HFF-Myc (cell line): ENCODE measurements around the gene PDLIM7.
A peak's percentile ranks its signal among the peaks of the same experiment; 100 is the strongest.

Source experiments
- DNase-seq: peaks from one replicate; pipeline ENCODE4 v3.0.0-alpha.2; 2011; ENCODE audit warnings: low read depth; ENCODE audit errors: extremely low read depth
- H3K4me3 ChIP-seq: replicated peaks from 2 replicates; pipeline ENCODE4 v1.5.1; 2011; ENCODE audit warnings: low read depth, mild to moderate bottlenecking, control low read depth, low read length
- TF ChIP-seq, protein P1 (sequence below): IDR thresholded peaks from 2 replicates; pipeline ENCODE4 v1.5.1; 2012; ENCODE audit warnings: mild to moderate bottlenecking, low read depth, low read length, control low read depth; ENCODE audit errors: missing control alignments

PDLIM7 gene

DNA sequence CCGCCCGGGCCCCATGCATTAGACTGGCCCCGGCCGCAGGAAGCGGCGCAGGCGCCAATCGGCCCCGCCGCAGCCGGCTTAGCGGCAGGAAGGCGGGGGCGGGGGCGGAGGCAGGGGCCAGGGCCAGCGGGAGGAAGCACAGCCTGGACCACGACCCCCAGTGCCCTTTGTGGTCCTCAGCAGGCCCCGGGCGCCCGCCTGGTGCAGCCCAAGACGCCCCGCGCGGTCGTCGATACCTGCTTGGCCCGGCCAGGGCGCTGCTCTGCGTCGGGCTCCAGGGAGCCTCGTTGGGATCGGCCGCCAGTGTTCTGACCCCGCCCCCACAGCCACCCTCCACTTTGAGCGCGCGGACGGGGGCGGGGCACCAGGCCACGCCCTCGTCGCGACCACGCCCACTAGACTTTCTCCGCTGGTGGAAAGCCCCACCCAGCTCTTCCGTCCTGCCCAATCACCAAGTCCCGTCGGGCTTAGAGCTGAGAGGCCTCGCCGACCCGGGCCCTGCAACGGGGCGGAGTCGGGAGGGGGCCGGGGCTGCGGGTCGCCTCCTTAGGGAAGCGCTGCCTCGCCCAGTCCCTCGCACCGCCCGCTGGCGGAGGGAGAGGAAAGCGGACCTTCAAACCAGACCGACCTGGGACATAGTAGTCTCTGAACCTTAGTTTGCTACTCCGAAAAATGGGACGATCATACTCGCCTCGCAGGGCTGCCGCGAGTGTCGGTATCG lies at the start of gene PDLIM7:
TSS of gene PDLIM7 (minus strand) at position 313 of the 721 bp plus-strand sequence. CDS start 1,092 bp downstream, outside the sequence.
- DNase-seq: peak; percentile 85
- H3K4me3 ChIP-seq: peak within 1 kb of the TSS; percentile 80
- TF ChIP-seq, protein P1, sequence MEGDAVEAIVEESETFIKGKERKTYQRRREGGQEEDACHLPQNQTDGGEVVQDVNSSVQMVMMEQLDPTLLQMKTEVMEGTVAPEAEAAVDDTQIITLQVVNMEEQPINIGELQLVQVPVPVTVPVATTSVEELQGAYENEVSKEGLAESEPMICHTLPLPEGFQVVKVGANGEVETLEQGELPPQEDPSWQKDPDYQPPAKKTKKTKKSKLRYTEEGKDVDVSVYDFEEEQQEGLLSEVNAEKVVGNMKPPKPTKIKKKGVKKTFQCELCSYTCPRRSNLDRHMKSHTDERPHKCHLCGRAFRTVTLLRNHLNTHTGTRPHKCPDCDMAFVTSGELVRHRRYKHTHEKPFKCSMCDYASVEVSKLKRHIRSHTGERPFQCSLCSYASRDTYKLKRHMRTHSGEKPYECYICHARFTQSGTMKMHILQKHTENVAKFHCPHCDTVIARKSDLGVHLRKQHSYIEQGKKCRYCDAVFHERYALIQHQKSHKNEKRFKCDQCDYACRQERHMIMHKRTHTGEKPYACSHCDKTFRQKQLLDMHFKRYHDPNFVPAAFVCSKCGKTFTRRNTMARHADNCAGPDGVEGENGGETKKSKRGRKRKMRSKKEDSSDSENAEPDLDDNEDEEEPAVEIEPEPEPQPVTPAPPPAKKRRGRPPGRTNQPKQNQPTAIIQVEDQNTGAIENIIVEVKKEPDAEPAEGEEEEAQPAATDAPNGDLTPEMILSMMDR: peak; percentile 9

DNA sequence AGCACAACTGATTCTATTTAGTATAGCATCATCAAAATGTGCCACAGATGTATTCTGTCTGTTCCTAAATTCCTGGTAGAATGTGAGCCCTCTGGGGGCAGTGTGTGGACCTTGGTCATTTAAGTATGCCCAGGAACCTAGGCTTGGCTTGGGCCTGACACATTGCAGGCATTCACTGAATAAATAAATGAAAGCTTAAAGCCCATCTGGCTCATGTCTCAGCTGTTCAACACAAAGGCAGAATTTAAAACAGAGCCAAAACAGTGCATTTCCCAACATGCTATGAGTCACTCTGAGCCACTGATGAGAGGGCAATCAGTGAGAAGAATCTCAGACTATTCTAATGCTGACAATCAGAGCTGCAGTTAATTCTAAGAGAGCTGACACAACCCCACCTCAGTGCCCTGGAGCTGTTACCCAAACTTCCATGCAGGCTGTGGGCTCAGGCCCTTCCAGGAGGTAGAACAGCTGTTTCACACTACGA lies 48.9 kb upstream of the PDLIM7 start:
- H3K4me3 ChIP-seq: no peak overlapping the region
- DNase-seq: peak; percentile 92
- TF ChIP-seq, protein P1: no peak

- H3K4me3 ChIP-seq: no peak overlapping the region
- TF ChIP-seq, protein P1: no peak
- DNase-seq: no peak
These were observed 48.3 kb upstream of the PDLIM7 start for GRCh38 chr5:177545487-177546257.

DNA sequence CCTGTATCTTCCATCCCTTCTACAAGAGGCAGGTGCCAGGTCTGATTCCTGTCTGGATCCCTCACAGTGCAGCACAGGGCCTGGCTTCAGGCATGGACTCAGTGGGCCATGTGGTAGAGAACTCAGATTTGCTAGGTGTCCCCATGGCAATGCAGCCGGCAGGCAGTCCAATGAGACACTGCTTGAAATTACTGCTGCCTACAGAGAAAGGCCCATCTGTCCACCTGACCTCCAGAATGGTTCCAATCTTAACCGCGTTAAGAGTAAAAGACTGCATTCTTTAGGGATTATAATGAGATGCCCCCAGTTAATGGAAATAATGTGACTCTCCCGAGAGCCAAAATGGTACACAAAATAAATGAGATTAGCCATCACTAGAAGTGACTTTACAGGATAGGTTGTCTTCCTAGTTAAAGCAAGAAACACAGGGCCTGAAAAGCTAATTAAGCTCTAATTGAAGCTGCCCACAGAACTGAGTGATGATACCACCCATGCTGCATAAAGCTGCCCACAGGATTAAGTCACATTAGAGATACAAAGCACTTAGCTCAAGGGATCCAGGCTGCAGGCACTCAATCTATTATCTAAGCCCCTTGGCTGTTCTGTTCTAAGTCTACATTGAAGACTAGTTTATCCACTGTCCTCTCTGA lies 45.5 kb upstream of the PDLIM7 start:
- TF ChIP-seq, protein P1: no peak
- H3K4me3 ChIP-seq: no peak overlapping the region
- no peak for DNase-seq

GRCh38 chr5:177540438-177540837 lies 43.0 kb upstream of the PDLIM7 start:
- DNase-seq: no peak
- TF ChIP-seq, protein P1: no peak
- H3K4me3 ChIP-seq: no peak overlapping the region

GRCh38 chr5:177539411-177539810 lies 42.0 kb upstream of the PDLIM7 start:
- TF ChIP-seq, protein P1: no peak
- no peak for DNase-seq
- no peak overlapping the region for H3K4me3 ChIP-seq
